Measurements from ENCODE around the gene MPP3. TPM values are rescaled to one million over a fixed set of nuclear protein-coding genes. Genes with fewer than 3 reads are reported as not detected.

MPP3 gene
- total RNA-seq, 1 donor from 2014 or later: 5.9 TPM

DNA sequence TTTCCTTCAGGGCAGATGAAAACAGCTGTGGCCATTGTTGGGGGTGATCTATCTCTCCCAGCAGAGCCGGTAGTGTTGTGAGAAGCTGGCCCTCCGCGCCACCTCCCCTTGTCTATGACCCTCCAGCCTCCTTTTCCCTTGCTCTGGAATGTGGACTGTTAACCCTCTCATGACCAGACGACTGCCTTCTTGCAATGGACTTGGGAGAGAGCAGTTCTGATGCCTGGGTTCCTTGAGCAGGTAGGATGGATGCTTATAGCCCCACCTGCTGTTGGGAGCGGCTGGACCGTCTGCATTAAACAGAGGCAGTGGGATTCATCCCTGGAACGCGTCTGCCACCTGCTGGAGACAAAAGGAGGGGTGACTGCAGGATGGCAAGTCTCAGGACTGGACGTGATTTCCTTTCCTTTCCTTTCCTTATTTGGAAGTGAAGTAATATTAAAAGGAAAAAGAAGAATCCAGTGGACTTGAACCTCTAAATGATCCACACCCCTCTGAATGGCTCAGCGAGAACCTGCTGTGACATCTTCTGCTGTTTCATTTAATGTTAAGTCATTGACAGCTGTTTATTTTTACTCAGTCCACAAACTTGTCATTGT lies 72.6 kb downstream of the MPP3 start:
- Mint-ChIP-seq H3K36me3 (ENCODE audit: unreplicated experiment) (no peaks in the 10 kb centered on the region), H3K9me3 (ENCODE audit: unreplicated experiment) (no peaks in the 10 kb centered on the region), H3K4me1 (ENCODE audit: unreplicated experiment) (peaks cover 9% of the 10 kb centered on the region), H3K4me3 (ENCODE audit: unreplicated experiment) (no peak overlapping the region), H3K27ac (ENCODE audit: unreplicated experiment) (no peak overlapping the region), H3K27me3 (ENCODE audit: unreplicated experiment) (peaks cover 16% of the 10 kb centered on the region)
- DNase-seq (ENCODE audit: extremely low spot score, unreplicated experiment): peak; percentile 97
- TF ChIP-seq, protein P1, sequence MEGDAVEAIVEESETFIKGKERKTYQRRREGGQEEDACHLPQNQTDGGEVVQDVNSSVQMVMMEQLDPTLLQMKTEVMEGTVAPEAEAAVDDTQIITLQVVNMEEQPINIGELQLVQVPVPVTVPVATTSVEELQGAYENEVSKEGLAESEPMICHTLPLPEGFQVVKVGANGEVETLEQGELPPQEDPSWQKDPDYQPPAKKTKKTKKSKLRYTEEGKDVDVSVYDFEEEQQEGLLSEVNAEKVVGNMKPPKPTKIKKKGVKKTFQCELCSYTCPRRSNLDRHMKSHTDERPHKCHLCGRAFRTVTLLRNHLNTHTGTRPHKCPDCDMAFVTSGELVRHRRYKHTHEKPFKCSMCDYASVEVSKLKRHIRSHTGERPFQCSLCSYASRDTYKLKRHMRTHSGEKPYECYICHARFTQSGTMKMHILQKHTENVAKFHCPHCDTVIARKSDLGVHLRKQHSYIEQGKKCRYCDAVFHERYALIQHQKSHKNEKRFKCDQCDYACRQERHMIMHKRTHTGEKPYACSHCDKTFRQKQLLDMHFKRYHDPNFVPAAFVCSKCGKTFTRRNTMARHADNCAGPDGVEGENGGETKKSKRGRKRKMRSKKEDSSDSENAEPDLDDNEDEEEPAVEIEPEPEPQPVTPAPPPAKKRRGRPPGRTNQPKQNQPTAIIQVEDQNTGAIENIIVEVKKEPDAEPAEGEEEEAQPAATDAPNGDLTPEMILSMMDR (IDR thresholded peaks at IDR 0.05): peak; percentile 100

DNA sequence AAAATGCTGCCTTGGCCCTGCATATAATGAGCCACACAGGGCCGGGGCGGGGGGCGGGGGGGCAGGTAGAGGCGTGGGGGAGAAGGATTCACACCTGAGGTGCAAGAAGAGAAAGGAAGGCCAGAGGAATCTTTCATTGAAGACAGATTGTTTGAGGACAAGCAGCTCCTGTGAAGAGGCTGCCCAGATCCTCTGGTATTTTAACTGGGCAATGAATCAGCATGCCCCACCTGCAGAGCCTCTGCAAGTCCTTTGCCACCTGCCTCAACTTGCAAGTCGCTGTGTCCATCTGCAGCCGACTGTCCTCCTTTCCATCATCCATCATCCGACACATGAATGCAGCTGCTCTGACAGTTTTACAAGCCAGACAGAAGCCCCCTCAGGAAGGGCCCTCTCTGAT lies 73.1 kb downstream of the MPP3 start:
- Mint-ChIP-seq H3K4me3 (ENCODE audit: unreplicated experiment) (no peak overlapping the region), H3K27ac (ENCODE audit: unreplicated experiment) (no peak overlapping the region), H3K36me3 (ENCODE audit: unreplicated experiment) (no peaks in the 10 kb centered on the region), H3K9me3 (ENCODE audit: unreplicated experiment) (no peaks in the 10 kb centered on the region), H3K27me3 (ENCODE audit: unreplicated experiment) (peaks cover 16% of the 10 kb centered on the region), H3K4me1 (ENCODE audit: unreplicated experiment) (peaks cover 9% of the 10 kb centered on the region)
- TF ChIP-seq, protein P1 (IDR thresholded peaks at IDR 0.05): no peak
- no peak for DNase-seq (ENCODE audit: extremely low spot score, unreplicated experiment)

DNA sequence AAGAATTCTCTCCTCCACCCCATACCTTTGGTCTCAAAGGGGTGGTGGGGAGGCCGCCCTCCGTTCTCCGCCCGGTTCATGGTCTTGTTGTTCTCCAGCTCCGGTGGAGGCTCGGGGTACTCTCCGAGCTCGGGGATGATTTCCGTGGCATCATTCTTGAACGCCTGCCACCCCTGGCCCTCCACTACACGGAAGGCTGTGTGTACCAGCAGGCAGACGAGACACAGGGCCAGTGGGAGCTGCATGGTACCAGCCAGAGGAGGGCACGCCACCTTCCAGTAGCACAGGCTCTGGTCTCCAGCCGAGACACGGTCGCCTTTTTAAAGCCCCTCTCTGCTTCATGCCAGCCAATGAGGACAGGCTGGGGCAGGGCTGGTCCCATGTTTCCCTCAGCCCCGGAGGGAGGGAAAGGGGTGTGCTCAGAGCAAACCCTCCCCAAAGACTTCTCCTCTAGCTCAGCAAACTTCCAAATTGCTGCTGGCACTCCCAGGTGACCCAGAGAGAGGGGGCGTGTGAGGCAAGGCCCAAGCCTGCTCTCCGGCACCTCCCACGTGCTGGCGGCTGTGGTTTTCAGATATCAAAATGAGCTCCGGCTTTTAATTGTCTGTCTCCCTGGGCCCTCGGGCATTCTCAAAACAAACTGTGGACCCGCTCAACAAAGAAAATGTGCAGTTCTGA lies 74.3 kb downstream of the MPP3 start, which contains the start of gene SOST:
Gene SOST (minus strand): TSS at position 295 of the 678 bp plus-strand sequence. CDS start 50 bp downstream, at position 245.
- H3K27ac Mint-ChIP-seq (ENCODE audit: unreplicated experiment): no peak within 1 kb of the TSS
- H3K36me3 Mint-ChIP-seq (ENCODE audit: unreplicated experiment): no peaks in the 10 kb centered on the region
- no peak within 1 kb of the TSS for H3K4me3 Mint-ChIP-seq (ENCODE audit: unreplicated experiment)
- peaks cover 16% of the 10 kb centered on the region for H3K27me3 Mint-ChIP-seq (ENCODE audit: unreplicated experiment)
- no peaks in the 10 kb centered on the region for H3K9me3 Mint-ChIP-seq (ENCODE audit: unreplicated experiment)
- no peak for DNase-seq (ENCODE audit: extremely low spot score, unreplicated experiment)
- peaks cover 9% of the 10 kb centered on the region for H3K4me1 Mint-ChIP-seq (ENCODE audit: unreplicated experiment)
- TF ChIP-seq, protein P1 (IDR thresholded peaks at IDR 0.05): no peak

DNA sequence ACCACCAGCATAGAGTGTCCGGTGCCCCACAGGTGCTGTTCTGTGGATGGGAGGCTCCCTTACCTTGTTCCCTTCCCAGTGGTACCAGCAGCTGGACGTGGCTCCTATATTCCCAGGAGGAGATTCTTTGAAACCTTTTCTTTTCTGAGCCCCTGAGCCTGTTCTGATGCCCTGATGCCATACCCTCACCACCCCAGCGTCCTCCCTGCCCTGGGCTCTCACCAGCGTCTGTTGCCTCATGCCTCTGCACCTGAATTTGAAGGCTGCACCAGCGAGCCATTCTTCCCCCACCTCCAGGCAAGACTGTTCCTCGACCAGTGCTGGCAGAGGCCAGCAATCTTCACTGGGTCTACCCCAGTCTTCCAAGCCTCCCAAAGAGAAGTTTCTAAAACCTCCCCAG lies 74.9 kb downstream of the MPP3 start:
- Mint-ChIP-seq H3K9me3 (ENCODE audit: unreplicated experiment) (no peaks in the 10 kb centered on the region), H3K4me3 (ENCODE audit: unreplicated experiment) (no peak overlapping the region), H3K27me3 (ENCODE audit: unreplicated experiment) (peaks cover 16% of the 10 kb centered on the region), H3K4me1 (ENCODE audit: unreplicated experiment) (peaks cover 9% of the 10 kb centered on the region), H3K27ac (ENCODE audit: unreplicated experiment) (no peak overlapping the region), H3K36me3 (ENCODE audit: unreplicated experiment) (no peaks in the 10 kb centered on the region)
- no peak for DNase-seq (ENCODE audit: extremely low spot score, unreplicated experiment)
- TF ChIP-seq, protein P1 (IDR thresholded peaks at IDR 0.05): no peak

DNA sequence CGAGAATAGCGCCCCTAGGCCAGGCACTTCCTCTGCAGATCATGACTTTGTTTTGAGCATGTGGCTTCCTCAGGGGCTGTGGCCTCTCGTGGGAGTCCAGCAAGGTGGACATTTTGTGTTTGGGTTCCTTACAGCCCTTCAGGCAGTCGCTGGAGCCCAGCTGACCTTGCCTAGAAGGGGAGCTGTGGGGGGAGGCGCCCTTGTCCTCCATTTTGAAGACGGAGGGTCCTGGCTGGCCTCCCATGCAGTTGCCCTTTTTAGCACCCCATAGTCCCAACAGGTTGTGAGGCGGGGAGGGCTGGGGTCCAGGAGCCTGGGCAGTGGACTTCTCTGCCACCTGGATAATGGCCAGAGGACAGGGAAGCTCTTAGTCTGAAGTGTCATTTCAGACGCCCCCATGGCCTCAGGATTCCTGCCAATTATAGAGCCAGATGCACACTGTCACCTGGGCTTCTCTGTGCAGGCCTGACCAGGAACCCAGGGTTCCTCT lies 75.7 kb downstream of the MPP3 start:
- H3K27ac Mint-ChIP-seq (ENCODE audit: unreplicated experiment): no peak overlapping the region
- no peaks in the 10 kb centered on the region for H3K36me3 Mint-ChIP-seq (ENCODE audit: unreplicated experiment)
- peaks cover 9% of the 10 kb centered on the region for H3K4me1 Mint-ChIP-seq (ENCODE audit: unreplicated experiment)
- peaks cover 16% of the 10 kb centered on the region for H3K27me3 Mint-ChIP-seq (ENCODE audit: unreplicated experiment)
- TF ChIP-seq, protein P1 (IDR thresholded peaks at IDR 0.05): no peak
- no peak overlapping the region for H3K4me3 Mint-ChIP-seq (ENCODE audit: unreplicated experiment)
- no peak for DNase-seq (ENCODE audit: extremely low spot score, unreplicated experiment)
- H3K9me3 Mint-ChIP-seq (ENCODE audit: unreplicated experiment): no peaks in the 10 kb centered on the region

Data from osteocyte (in vitro differentiated cells).